ENCODE data around the gene NPFFR2. TPM values are rescaled to one million over a fixed set of nuclear protein-coding genes. Genes with fewer than 3 reads are reported as not detected.
"Not testable (repeated sequence)": the region's sequence is repeated elsewhere in the genome, so short reads cannot be mapped to it uniquely, and the experiment has no call there.

Gene NPFFR2
- total RNA-seq, result not detected

GRCh38 chr4:72031868-72032608 lies at the start of gene NPFFR2:
Gene NPFFR2, plus strand, starts transcription at chr4:72032000. Its CDS starts 96,592 bp downstream, at chr4:72128592.
- no peak for DNase-seq

GRCh38 chr4:71992571-71993312 lies 39.1 kb upstream of the NPFFR2 start:
- no peak for DNase-seq

- DNase-seq, result no peak
Measured at GRCh38 chr4:71994559-71994958, 37.2 kb upstream of the NPFFR2 start.

GRCh38 chr4:71995297-71995696 lies 36.5 kb upstream of the NPFFR2 start:
- DNase-seq, result no peak

GRCh38 chr4:72006586-72006985 lies 25.2 kb upstream of the NPFFR2 start:
- no peak for DNase-seq

GRCh38 chr4:72011906-72012305 lies 19.9 kb upstream of the NPFFR2 start:
- no peak for DNase-seq

- no peak for DNase-seq
Measured at GRCh38 chr4:72016011-72016410, 15.8 kb upstream of the NPFFR2 start.

GRCh38 chr4:72019688-72020087 lies 12.1 kb upstream of the NPFFR2 start:
- DNase-seq, result no peak

- no peak for DNase-seq
Measured at GRCh38 chr4:72022553-72022952, 9.2 kb upstream of the NPFFR2 start.

GRCh38 chr4:72055566-72055965 lies 23.8 kb downstream of the NPFFR2 start:
- DNase-seq, result no peak

GRCh38 chr4:72063726-72064125 lies 31.9 kb downstream of the NPFFR2 start:
- no peak for DNase-seq

GRCh38 chr4:72067051-72067450 lies 35.3 kb downstream of the NPFFR2 start:
- DNase-seq, result no peak

- DNase-seq, result no peak
Measured at GRCh38 chr4:72073816-72074215, 42.0 kb downstream of the NPFFR2 start.

GRCh38 chr4:72076562-72076961 lies 44.8 kb downstream of the NPFFR2 start:
- no peak for DNase-seq

- no peak for DNase-seq
Measured at GRCh38 chr4:72077346-72077745, 45.5 kb downstream of the NPFFR2 start.

- DNase-seq, result no peak
Measured at GRCh38 chr4:72084587-72085011, 52.8 kb downstream of the NPFFR2 start.

- not testable (repeated sequence) for DNase-seq
Measured at GRCh38 chr4:72090606-72091005, 58.8 kb downstream of the NPFFR2 start.

GRCh38 chr4:72094059-72094797 lies 62.4 kb downstream of the NPFFR2 start:
- DNase-seq, result no peak

- DNase-seq, result no peak
Measured at GRCh38 chr4:72107456-72107855, 75.7 kb downstream of the NPFFR2 start.

- DNase-seq, result no peak
Measured at GRCh38 chr4:72109364-72109763, 77.6 kb downstream of the NPFFR2 start.

GRCh38 chr4:72109959-72110497 lies 78.2 kb downstream of the NPFFR2 start:
- no peak for DNase-seq

GRCh38 chr4:72110886-72111285 lies 79.1 kb downstream of the NPFFR2 start:
- DNase-seq, result no peak

- no peak for DNase-seq
Measured at GRCh38 chr4:72111863-72112262, 80.1 kb downstream of the NPFFR2 start.
